Esophagus muscularis mucosa (tissue), 4 donors: ENCODE results near the gene CCL1.

ENCODE experiments used
- CTCF ChIP-seq, 3 experiments: fragments of 200-600 bp in 2 of 3; fragments of 450-650 bp in 1 of 3; sonication (generic) in 2 of 3; IDR thresholded peaks; one replicate each; pipeline ENCODE4 v1.5.1; 2017 to 2019; ENCODE audit warnings: antibody characterized with exemption in 3 of 3, mild to moderate bottlenecking in 2 of 3, moderate library complexity in 1 of 3
- EP300 ChIP-seq: sonication (generic); formaldehyde crosslinking; IDR thresholded peaks from one replicate; pipeline ENCODE4 v1.6.1; 2017; ENCODE audit warnings: antibody characterized with exemption
- POLR2A ChIP-seq: fragments of 450-650 bp; IDR thresholded peaks from one replicate; pipeline ENCODE4 v1.6.1; 2017; ENCODE audit warnings: antibody characterized with exemption, moderate library complexity, mild to moderate bottlenecking, low read depth
- POLR2AphosphoS5 ChIP-seq, 2 donors: sonication (generic); formaldehyde crosslinking; IDR thresholded peaks; one replicate each; pipeline ENCODE4 v1.6.1; 2017; ENCODE audit warnings: antibody characterized with exemption in 2 of 2

GRCh38 chr17:34357398-34357797 lies 5.6 kb downstream of the CCL1 start:
- no peak for TF ChIP-seq POLR2AphosphoS5 (IDR thresholded peaks at IDR 0.05)
- TF ChIP-seq POLR2A, result no peak
- no peak for TF ChIP-seq CTCF (IDR thresholded peaks at IDR 0.05)
- no peak for TF ChIP-seq EP300
